Kidney epithelial cell (primary cell): ENCODE results near the gene FBXW5. TPM values are rescaled to one million over a fixed set of nuclear protein-coding genes. Genes with fewer than 3 reads are reported as not detected.

Experiments
- DNase-seq: peaks from one replicate; pipeline ENCODE4 v3.0.0-alpha.2; 2010; ENCODE audit warnings: low read depth
- H3K27me3 ChIP-seq: 2 replicates; pipeline ENCODE4 v1.6.0; 2011; ENCODE audit warnings: low read length; ENCODE audit not compliant: control insufficient read depth, insufficient read depth
- H3K36me3 ChIP-seq: 2 replicates; pipeline ENCODE4 v1.5.1; 2011; ENCODE audit warnings: low read length; ENCODE audit not compliant: control insufficient read depth, insufficient read depth
- H3K4me3 ChIP-seq: 2 replicates; pipeline ENCODE4 v1.5.1; 2011; ENCODE audit warnings: low read depth, mild to moderate bottlenecking, control low read depth, low read length
- total RNA-seq: library from RNA; depleted of rRNA; stranded (reverse); fragments of >200 nt; gene quantifications from 2 replicates; pipeline ENCODE4 v1.2.3, GENCODE V29; 2015
- TF ChIP-seq, protein P1 (sequence below): IDR thresholded peaks from 2 replicates; pipeline ENCODE4 v1.5.1; 2011; ENCODE audit warnings: mild to moderate bottlenecking, moderate library complexity, low read length, control low read depth, inconsistent platforms; ENCODE audit not compliant: insufficient read depth, poor library complexity, severe bottlenecking

The FBXW5 gene
- total RNA-seq, 1 donor from 2014 or later, result 174 TPM

DNA sequence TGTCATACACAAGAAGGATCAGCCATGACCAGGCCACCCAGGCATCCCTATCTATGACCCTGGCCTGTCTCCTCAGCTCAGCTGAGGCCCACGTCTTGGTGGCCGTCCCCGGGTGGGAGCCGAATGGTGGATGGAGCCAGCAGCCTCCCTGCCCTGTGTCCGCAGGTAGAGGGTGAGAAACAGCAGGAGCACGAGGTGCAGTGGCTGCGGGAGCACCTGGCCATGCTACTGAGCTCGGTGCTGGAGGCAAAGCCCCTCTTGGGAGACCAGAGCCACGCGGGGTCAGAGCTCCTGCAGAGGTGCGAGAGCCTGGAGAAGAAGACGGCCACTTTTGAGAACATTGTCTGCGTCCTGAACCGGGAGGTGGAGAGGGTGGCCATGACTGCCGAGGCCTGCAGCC is 24.5 kb downstream of the FBXW5 start:
- TF ChIP-seq, protein P1, sequence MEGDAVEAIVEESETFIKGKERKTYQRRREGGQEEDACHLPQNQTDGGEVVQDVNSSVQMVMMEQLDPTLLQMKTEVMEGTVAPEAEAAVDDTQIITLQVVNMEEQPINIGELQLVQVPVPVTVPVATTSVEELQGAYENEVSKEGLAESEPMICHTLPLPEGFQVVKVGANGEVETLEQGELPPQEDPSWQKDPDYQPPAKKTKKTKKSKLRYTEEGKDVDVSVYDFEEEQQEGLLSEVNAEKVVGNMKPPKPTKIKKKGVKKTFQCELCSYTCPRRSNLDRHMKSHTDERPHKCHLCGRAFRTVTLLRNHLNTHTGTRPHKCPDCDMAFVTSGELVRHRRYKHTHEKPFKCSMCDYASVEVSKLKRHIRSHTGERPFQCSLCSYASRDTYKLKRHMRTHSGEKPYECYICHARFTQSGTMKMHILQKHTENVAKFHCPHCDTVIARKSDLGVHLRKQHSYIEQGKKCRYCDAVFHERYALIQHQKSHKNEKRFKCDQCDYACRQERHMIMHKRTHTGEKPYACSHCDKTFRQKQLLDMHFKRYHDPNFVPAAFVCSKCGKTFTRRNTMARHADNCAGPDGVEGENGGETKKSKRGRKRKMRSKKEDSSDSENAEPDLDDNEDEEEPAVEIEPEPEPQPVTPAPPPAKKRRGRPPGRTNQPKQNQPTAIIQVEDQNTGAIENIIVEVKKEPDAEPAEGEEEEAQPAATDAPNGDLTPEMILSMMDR, result no peak
- Histone ChIP-seq H3K36me3 (peaks cover 1% of the 10 kb centered on the region), H3K4me3 (no peak overlapping the region), H3K27me3 (no peaks in the 10 kb centered on the region)
- DNase-seq, result no peak

DNA sequence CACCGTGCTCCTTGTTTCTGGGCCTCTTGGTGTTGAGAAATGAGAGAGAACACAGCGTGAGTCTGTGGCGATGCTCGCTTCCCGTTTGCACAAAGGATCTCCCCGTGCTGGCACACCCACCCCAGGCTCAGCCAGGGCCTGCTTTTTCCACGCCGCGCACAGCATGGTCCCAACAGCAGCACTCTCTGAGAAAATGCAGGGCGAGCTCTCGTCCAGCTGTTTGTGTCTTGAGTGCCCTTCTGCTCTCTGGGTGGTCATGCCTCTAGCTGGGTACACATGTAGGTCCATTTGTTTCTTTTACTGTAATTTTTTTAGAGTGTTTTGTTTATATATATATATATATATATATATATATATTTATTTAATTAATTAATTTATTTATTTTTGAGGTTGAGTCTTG is 26.6 kb downstream of the FBXW5 start:
- Histone ChIP-seq H3K27me3 (no peaks in the 10 kb centered on the region), H3K36me3 (peaks cover 1% of the 10 kb centered on the region), H3K4me3 (no peak overlapping the region)
- no peak for DNase-seq
- TF ChIP-seq, protein P1, result no peak

DNA sequence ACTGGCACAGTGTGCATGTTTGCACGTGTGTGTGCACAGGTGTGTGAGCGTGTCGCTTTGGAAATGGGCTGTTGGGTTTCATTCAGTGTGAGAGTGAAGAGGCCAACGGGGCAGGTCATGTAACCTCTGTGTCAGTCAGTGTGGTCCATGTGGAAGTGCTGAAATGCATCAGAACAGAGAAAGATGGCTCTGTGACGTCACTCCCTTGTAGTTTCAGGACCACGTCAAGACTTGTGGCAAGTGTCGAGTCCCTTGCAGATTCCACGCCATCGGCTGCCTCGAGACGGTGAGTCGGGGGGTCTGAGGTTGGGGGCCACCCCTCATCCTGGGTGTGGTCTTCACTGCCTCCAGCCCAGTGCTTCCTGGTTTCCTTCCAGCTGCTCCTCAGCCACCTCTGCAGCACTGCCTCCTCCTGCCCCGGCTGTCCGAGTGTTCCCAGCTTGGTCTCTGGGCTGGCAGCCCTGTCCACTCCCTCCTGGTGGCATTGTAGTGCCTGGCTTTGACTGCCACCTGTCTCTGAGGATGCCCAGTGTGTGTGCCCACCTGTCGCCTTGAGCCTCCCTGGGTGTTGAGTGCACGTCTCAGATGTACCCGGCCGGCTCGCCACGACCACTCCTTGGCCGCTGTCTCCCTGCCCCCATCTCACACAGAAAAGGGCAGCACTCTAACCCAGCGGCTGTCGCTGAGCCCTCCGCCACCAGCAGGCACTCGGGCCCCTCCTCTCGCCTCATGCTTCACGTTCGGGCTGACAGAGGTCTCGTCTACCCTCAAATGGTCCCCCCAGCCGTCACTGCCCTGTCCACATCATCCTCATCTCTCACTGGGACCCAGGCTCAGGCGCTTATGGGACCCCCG is 28.0 kb downstream of the FBXW5 start:
- no peaks in the 10 kb centered on the region for H3K27me3 ChIP-seq
- TF ChIP-seq, protein P1, result no peak
- no peak for DNase-seq
- peaks cover 1% of the 10 kb centered on the region for H3K36me3 ChIP-seq
- no peak overlapping the region for H3K4me3 ChIP-seq

DNA sequence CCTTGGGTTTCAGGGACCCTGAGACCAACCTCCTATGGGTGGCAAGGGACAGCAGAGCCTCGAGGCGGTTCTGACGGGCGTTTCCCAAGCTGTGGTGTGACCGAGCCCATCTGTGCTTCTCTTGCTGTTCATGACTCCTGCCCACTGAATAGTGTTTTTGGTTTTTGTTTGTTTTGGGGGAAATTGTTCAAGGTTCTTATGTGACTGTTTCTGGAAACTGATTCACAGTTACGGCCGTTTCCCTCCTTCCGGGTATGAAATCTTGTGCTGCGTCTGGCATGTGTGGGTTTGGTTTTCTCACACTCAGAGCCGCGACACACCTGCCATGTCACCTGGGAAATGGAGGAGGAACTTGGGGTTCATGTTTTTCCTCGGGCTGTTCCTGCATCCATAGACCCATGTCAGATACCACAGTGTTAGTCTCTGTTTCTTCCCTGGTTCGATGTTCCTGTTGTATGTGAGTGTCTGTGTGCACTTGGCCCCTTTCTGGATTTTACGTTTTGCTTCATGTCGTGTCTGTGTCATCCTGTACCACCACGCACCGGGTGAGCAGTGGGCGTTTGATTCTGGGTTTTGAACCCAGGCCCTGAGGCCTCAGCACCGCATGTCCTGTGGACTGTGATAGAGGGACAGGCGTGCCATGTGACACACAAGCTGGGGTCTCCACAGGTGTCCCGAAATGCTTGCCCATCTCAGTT is 28.8 kb downstream of the FBXW5 start:
- no peaks in the 10 kb centered on the region for H3K27me3 ChIP-seq
- no peak for DNase-seq
- no peaks in the 10 kb centered on the region for H3K36me3 ChIP-seq
- H3K4me3 ChIP-seq, result no peak overlapping the region
- TF ChIP-seq, protein P1, result no peak

DNA sequence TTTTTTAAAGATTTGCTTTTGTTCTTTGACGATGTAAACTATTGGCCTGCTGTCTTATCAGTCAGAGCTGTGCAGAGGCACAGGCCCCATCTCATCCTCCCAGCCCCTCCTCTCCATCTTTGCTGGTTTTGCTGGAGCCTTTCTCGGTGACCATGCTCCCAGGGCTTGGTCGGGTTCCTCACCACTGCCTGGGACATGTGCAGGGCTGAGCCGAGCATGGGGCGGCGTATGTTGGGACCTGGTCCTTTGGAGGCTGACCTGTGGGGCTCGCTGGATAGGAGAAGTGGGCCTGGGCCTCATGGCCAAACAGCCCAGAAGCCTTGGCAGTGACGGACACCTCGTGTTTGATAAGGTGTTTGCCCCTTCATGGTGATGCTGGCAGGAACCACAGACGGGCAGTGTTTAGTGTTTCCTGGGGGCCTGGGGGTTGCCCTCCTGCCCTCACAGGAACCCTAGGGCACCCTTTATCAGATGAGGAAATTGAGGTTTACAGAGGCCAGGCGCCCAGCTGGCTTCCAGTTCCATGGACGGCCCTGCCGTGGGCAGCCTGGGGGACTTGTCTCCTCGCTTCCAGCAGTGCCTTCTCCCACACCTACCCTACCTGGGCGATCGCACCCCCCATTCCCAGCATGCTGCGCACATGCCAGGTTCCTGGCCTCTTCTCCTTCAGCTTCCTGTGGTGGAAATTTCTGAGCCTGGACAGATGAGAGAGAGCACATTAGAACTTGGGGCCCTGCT is 30.7 kb downstream of the FBXW5 start:
- Histone ChIP-seq H3K4me3 (no peak overlapping the region), H3K36me3 (no peaks in the 10 kb centered on the region)
- TF ChIP-seq, protein P1, result no peak

More for the DNA sequence above, 30.7 kb downstream of the FBXW5 start:
- no peak for DNase-seq
- no peaks in the 10 kb centered on the region for H3K27me3 ChIP-seq
